WTC11 (cell line): Measurements from ENCODE around the gene PTPRJ.

Experiments
- ARID4B ChIP-seq: sonication (generic); formaldehyde crosslinking; IDR thresholded peaks from 2 replicates; pipeline ENCODE4 v1.8.0; 2023; ENCODE audit warnings: missing genetic modification reagents, mild to moderate bottlenecking, borderline replicate concordance
- TF ChIP-seq, protein P1 (sequence below): fragments of 200-600 bp; IDR thresholded peaks from 2 replicates; pipeline ENCODE4 v1.8.0; 2022; ENCODE audit warnings: antibody characterized with exemption
- TF ChIP-seq, protein P2 (sequence below): sonication (generic); formaldehyde crosslinking; IDR thresholded peaks from 2 replicates; pipeline ENCODE4 v1.8.1; 2022; ENCODE audit warnings: low read depth, missing genetic modification reagents, borderline replicate concordance

DNA sequence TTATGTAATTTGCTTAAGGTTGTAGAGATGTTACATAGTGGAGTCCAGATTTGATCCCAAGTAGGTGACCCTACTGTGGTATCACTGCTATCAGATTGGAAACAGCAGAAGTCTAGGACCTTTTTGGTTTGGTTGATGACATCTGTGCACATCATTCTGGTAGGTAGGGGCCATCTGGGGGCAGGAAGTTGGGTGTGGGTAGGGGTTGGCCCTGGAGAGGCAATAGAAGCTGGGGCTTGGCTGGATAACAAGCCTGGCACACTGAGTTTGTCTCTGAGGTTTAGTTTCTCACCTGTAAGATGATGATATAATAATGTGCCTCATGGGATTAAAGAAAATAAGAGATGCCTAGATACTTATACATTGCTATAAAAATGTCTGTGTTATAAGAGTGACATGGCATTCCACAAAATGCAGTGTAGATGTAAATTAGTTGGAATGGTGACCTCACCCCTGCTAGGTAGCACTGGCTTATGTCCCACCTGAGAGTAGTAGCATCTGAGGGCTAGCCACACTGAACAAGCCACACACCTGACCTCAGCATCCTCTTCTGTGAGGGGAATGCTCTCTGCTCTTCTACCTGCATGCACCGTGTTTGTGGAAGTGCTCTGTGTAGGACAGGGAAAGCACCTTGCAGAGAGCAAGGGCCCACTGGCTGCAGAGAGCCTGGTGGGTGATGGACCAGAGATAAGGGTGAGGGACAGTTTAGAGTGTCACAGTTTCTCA lies 36.9 kb downstream of the PTPRJ start:
- TF ChIP-seq, protein P1, sequence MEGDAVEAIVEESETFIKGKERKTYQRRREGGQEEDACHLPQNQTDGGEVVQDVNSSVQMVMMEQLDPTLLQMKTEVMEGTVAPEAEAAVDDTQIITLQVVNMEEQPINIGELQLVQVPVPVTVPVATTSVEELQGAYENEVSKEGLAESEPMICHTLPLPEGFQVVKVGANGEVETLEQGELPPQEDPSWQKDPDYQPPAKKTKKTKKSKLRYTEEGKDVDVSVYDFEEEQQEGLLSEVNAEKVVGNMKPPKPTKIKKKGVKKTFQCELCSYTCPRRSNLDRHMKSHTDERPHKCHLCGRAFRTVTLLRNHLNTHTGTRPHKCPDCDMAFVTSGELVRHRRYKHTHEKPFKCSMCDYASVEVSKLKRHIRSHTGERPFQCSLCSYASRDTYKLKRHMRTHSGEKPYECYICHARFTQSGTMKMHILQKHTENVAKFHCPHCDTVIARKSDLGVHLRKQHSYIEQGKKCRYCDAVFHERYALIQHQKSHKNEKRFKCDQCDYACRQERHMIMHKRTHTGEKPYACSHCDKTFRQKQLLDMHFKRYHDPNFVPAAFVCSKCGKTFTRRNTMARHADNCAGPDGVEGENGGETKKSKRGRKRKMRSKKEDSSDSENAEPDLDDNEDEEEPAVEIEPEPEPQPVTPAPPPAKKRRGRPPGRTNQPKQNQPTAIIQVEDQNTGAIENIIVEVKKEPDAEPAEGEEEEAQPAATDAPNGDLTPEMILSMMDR: no peak
- TF ChIP-seq, protein P2, sequence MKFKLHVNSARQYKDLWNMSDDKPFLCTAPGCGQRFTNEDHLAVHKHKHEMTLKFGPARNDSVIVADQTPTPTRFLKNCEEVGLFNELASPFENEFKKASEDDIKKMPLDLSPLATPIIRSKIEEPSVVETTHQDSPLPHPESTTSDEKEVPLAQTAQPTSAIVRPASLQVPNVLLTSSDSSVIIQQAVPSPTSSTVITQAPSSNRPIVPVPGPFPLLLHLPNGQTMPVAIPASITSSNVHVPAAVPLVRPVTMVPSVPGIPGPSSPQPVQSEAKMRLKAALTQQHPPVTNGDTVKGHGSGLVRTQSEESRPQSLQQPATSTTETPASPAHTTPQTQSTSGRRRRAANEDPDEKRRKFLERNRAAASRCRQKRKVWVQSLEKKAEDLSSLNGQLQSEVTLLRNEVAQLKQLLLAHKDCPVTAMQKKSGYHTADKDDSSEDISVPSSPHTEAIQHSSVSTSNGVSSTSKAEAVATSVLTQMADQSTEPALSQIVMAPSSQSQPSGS (CRISPR knock-in tag): no peak
- no peak for TF ChIP-seq ARID4B
